Activated naive CD4-positive, alpha-beta T cell treated with Interleukin-2 at 50 U/mL for 16 hours (primary cell): ENCODE measurements around the gene KRT74.

Experiments
- DNase-seq: peaks from one replicate; pipeline ENCODE4 v3.0.0-alpha.2; 2020

Gene KRT74

DNA sequence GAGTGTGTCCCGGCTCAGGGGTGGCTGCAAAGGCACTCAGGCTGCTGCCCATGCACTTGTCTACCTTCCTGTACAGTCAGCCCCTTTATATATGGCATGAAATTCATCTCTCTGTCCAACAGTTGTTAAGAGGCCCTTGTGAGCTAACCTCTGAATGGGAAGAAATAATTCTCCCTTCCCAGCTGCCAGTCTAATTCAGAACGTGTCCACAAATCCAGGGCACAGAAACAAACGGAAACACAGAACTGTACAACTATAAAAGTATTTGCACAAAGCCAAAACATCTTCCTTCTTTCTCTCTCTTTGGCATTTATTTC, 54.3 kb downstream of the KRT74 start:
- DNase-seq: no peak

DNA sequence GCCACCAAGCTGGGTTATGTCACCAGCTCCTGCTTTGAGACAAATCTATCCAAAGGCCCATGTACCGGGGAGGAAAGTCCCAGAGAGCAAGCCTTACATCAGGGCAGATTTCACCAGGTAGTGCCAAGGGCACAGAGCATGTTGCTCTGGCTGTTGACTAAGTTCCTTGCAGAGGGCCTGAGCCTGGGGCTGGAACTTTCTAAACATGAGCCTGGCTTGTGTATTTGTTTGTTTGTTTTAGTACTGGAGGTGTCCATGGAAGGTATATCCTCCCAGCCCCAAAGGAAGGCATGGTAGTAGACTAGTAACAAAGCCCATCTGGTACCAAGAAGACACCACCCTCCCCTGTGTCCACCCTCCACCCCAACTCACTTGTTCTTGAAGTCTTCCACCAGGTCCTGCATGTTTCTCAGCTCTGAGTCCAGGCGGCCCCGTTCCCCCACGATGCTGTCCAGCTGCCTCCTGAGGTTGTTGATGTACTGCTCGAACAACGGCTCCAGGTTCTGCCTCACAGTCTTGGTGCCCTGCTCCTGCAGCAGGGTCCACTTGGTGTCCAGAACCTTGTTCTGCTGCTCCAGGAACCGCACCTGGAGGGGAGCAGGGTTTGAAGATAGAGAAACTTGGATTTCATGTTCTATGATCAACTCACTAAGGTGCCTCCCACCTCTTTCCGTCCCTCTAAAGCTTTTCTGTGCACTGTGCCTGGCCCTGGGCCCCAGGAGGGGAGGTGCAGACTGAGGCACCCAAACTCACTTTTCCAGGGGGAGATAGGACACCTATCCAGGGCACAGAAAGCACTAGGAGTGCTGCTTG, 54.9 kb downstream of the KRT74 start:
- DNase-seq: no peak

DNA sequence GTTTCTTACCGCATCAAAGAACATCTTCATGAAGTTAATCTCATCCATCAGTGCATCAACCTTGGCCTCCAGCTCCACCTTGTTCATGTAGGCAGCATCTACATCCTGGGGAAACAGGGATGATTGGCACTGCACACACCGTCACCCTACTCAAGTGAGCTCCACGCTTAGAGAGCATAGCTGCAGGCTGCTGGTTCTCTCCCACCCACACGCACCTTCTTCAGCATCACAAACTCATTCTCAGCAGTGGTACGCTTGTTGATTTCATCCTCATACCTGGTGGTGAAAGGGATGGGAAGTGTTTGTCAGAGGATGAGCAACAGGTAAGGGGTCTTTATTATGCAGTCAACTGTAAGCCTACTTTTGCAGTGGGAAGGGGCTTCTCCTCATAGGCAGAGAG, 55.8 kb downstream of the KRT74 start:
- no peak for DNase-seq

DNA sequence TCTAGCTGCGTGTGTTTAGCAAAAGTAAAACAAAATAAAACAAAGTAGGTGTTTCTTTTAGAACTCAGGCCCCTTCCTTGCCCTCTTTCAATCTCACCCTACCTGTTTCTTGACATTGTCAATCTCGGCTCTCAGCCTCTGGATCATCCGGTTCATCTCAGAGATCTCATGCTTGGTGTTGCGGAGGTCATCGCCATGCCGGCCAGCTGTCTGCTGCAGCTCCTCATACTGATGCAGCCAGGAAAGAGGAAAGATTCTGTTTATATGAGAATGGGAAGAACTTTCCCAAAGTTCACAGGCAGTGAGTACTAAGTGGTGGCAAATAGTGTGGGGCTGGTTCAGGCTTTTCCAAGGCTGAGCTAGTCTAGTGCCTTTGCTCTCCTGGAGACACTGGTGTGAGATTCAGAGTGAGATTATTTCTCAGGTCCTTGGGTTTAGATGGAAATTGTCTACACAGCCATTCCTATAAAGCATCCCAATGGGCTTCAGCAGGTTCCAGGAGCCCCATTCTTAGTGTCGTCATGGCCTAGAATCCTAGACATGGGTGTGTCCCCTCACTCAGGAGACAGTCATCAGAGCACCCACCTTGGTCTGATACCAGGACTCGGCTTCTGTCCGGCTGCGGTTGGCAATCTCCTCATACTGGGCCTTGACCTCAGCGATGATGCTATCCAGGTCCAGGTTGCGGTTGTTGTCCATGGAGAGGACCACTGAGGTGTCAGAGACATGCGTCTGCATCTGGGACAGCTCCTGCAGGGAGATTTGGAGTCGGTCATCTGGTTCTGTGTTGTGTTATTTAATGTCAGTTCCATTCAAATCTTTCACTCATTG, 56.4 kb downstream of the KRT74 start:
- DNase-seq: no peak

GRCh38 chr12:52515927-52516831, 57.5 kb downstream of the KRT74 start:
- no peak for DNase-seq
